Measurements from ENCODE around the gene CDKL1. TPM values are rescaled to one million over a fixed set of nuclear protein-coding genes. Genes with fewer than 3 reads are reported as not detected.

Gene CDKL1
- total and polyA plus RNA-seq, 2 experiments from 2014 or later = 1.9 to 13.1 TPM

- no peaks in the 10 kb centered on the region for H3K36me3 ChIP-seq (replicated peaks; ENCODE audit: insufficient read depth, low read depth)
- no peak for DNase-seq (ENCODE audit: low spot score)
- H3K4me2 ChIP-seq = no peak overlapping the region
- no peak overlapping the region for H3K4me3 ChIP-seq
- TF ChIP-seq, protein P1, sequence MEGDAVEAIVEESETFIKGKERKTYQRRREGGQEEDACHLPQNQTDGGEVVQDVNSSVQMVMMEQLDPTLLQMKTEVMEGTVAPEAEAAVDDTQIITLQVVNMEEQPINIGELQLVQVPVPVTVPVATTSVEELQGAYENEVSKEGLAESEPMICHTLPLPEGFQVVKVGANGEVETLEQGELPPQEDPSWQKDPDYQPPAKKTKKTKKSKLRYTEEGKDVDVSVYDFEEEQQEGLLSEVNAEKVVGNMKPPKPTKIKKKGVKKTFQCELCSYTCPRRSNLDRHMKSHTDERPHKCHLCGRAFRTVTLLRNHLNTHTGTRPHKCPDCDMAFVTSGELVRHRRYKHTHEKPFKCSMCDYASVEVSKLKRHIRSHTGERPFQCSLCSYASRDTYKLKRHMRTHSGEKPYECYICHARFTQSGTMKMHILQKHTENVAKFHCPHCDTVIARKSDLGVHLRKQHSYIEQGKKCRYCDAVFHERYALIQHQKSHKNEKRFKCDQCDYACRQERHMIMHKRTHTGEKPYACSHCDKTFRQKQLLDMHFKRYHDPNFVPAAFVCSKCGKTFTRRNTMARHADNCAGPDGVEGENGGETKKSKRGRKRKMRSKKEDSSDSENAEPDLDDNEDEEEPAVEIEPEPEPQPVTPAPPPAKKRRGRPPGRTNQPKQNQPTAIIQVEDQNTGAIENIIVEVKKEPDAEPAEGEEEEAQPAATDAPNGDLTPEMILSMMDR (IDR thresholded peaks at IDR 0.05; ENCODE audit: poor library complexity) = no peak
- TF ChIP-seq EZH2 (IDR thresholded peaks at IDR 0.05; ENCODE audit: borderline replicate concordance) (no peak), EZH2phosphoT487 (IDR thresholded peaks at IDR 0.05; ENCODE audit: low read depth, severe bottlenecking, unreplicated experiment) (no peak)
- no peaks in the 10 kb centered on the region for H3K79me2 ChIP-seq
- no peaks in the 10 kb centered on the region for H4K20me1 ChIP-seq (ENCODE audit: insufficient read depth, poor library complexity, severe bottlenecking)
- no peak overlapping the region for H3K27ac ChIP-seq
- 84% methylated on average over 5 of the region's 5 CpGs for WGBS (ENCODE audit: low lambda C conversion rate, missing lambda C conversion rate)
- no peaks in the 10 kb centered on the region for H3K9me2 ChIP-seq (replicated peaks; ENCODE audit: insufficient read depth)
- no peaks in the 10 kb centered on the region for H3K9me3 ChIP-seq (ENCODE audit: low read depth)
- no peaks in the 10 kb centered on the region for H3K4me1 ChIP-seq (ENCODE audit: insufficient read depth)
- H2AFZ ChIP-seq = no peak overlapping the region
- no peaks in the 10 kb centered on the region for H3K27me3 ChIP-seq
Measured at GRCh38 chr14:50290306-50290705, 106.4 kb downstream of the CDKL1 start.

GRCh38 chr14:50288146-50288545 lies 108.5 kb downstream of the CDKL1 start:
- DNase-seq (ENCODE audit: low spot score) = no peak
- H3K9me3 ChIP-seq (ENCODE audit: low read depth) = no peaks in the 10 kb centered on the region
- H3K4me2 ChIP-seq = no peak overlapping the region
- no peak overlapping the region for H2AFZ ChIP-seq
- no peaks in the 10 kb centered on the region for H4K20me1 ChIP-seq (ENCODE audit: insufficient read depth, poor library complexity, severe bottlenecking)
- TF ChIP-seq EZH2phosphoT487 (IDR thresholded peaks at IDR 0.05; ENCODE audit: low read depth, severe bottlenecking, unreplicated experiment) (no peak), EZH2 (IDR thresholded peaks at IDR 0.05; ENCODE audit: borderline replicate concordance) (no peak)
- TF ChIP-seq, protein P1 (IDR thresholded peaks at IDR 0.05; ENCODE audit: poor library complexity) = no peak
- no peaks in the 10 kb centered on the region for H3K27me3 ChIP-seq
- H3K9me2 ChIP-seq (replicated peaks; ENCODE audit: insufficient read depth) = no peaks in the 10 kb centered on the region
- no peak overlapping the region for H3K4me3 ChIP-seq
- H3K27ac ChIP-seq = no peak overlapping the region
- H3K36me3 ChIP-seq (replicated peaks; ENCODE audit: insufficient read depth, low read depth) = no peaks in the 10 kb centered on the region
- H3K79me2 ChIP-seq = no peaks in the 10 kb centered on the region
- 96% methylated on average over 5 of the region's 5 CpGs for WGBS (ENCODE audit: low lambda C conversion rate, missing lambda C conversion rate)
- no peaks in the 10 kb centered on the region for H3K4me1 ChIP-seq (ENCODE audit: insufficient read depth)

- Histone ChIP-seq H3K27ac (no peak overlapping the region), H3K9me2 (replicated peaks; ENCODE audit: insufficient read depth) (no peaks in the 10 kb centered on the region), H2AFZ (no peak overlapping the region), H4K20me1 (ENCODE audit: insufficient read depth, poor library complexity, severe bottlenecking) (no peaks in the 10 kb centered on the region), H3K4me3 (no peak overlapping the region), H3K27me3 (no peaks in the 10 kb centered on the region), H3K79me2 (no peaks in the 10 kb centered on the region), H3K36me3 (replicated peaks; ENCODE audit: insufficient read depth, low read depth) (no peaks in the 10 kb centered on the region), H3K9me3 (ENCODE audit: low read depth) (no peaks in the 10 kb centered on the region), H3K4me2 (no peak overlapping the region), H3K4me1 (ENCODE audit: insufficient read depth) (no peaks in the 10 kb centered on the region)
- no peak for DNase-seq (ENCODE audit: low spot score)
- TF ChIP-seq EZH2 (IDR thresholded peaks at IDR 0.05; ENCODE audit: borderline replicate concordance) = no peak
- TF ChIP-seq EZH2phosphoT487 (IDR thresholded peaks at IDR 0.05; ENCODE audit: low read depth, severe bottlenecking, unreplicated experiment) = no peak
- TF ChIP-seq, protein P1 (IDR thresholded peaks at IDR 0.05; ENCODE audit: poor library complexity) = no peak
Measured at GRCh38 chr14:50285861-50286260, 110.8 kb downstream of the CDKL1 start.

Small RNA genes within 50 kb of the gene (microRNA-seq; reads per million reads assigned to microRNA genes)
- not detected for gene MIR4504

Small RNA genes within 50 kb of the gene (small RNA-seq; reads per million reads assigned to genes)
- not detected for gene MIR4504

Other genes with a start within 250 kb of the CDKL1 start
- gene SOS2, start 165.3 kb downstream of the CDKL1 start, total RNA-seq = 28.5 and 28.7 TPM in 2 replicates
- gene SOS2, start 165.3 kb downstream of the CDKL1 start, polyA plus RNA-seq = 11.5 and 12.9 TPM in 2 replicates
- 9.7 and 11.8 TPM in 2 replicates for gene L2HGDH, start 84.7 kb downstream of the CDKL1 start, total RNA-seq
- 5.3 and 5.8 TPM in 2 replicates for gene L2HGDH, start 84.7 kb downstream of the CDKL1 start, polyA plus RNA-seq
- 10.8 and 19.1 TPM in 2 replicates for gene DMAC2L, start 84.6 kb downstream of the CDKL1 start, total RNA-seq
- 12.5 and 14.1 TPM in 2 replicates for gene DMAC2L, start 84.6 kb downstream of the CDKL1 start, polyA plus RNA-seq
- gene MAP4K5, start 135.7 kb upstream of the CDKL1 start, total RNA-seq = 92.4 and 98.6 TPM in 2 replicates
- gene MAP4K5, start 135.7 kb upstream of the CDKL1 start, polyA plus RNA-seq = 41.0 and 49.7 TPM in 2 replicates
- gene ATL1, start 163.3 kb upstream of the CDKL1 start, total RNA-seq = 5.1 and 6.0 TPM in 2 replicates
- gene ATL1, start 163.3 kb upstream of the CDKL1 start, polyA plus RNA-seq = 4.3 and 4.7 TPM in 2 replicates